Superior temporal gyrus (tissue), 1 donor: ENCODE results near the gene NLGN3.

Source experiments
- DNase-seq: peaks from one replicate; pipeline ENCODE4 v3.0.0-alpha.2; 2016; ENCODE audit errors: extremely low spot score

The NLGN3 gene

GRCh38 chrX:71118032-71118984, 26.3 kb upstream of the NLGN3 start, which contains the start of gene MED12:
TSS of gene MED12 (plus strand) at chrX:71118596. CDS start at chrX:71118755, 159 bp downstream.
- DNase-seq = peak; percentile 83

- no peak for DNase-seq
Observed at GRCh38 chrX:71118985-71119535, 25.6 kb upstream of the NLGN3 start.

- no peak for DNase-seq
Observed at GRCh38 chrX:71128166-71128833, 16.3 kb upstream of the NLGN3 start.

- DNase-seq = peak; percentile 71
Observed at GRCh38 chrX:71128915-71129765, 15.5 kb upstream of the NLGN3 start.

GRCh38 chrX:71131510-71131909, 13.1 kb upstream of the NLGN3 start:
- no peak for DNase-seq

GRCh38 chrX:71140440-71140839, 4.2 kb upstream of the NLGN3 start:
- no peak for DNase-seq

GRCh38 chrX:71143508-71143907, 1.1 kb upstream of the NLGN3 start:
- peak; percentile 68 for DNase-seq

GRCh38 chrX:71147496-71148277, 3.0 kb downstream of the NLGN3 start:
- DNase-seq = no peak

- DNase-seq = no peak
Observed at GRCh38 chrX:71148278-71148663, 3.6 kb downstream of the NLGN3 start.

GRCh38 chrX:71151366-71151765, 6.7 kb downstream of the NLGN3 start:
- no peak for DNase-seq

- no peak for DNase-seq
Observed at GRCh38 chrX:71154196-71154595, 9.6 kb downstream of the NLGN3 start.

- no peak for DNase-seq
Observed at GRCh38 chrX:71154641-71155040, 10.0 kb downstream of the NLGN3 start.

- no peak for DNase-seq
Observed at GRCh38 chrX:71158603-71159002, 14.0 kb downstream of the NLGN3 start.

GRCh38 chrX:71159335-71159734, 14.7 kb downstream of the NLGN3 start:
- no peak for DNase-seq

GRCh38 chrX:71160475-71160874, 15.8 kb downstream of the NLGN3 start:
- DNase-seq = no peak

GRCh38 chrX:71162981-71163380, 18.3 kb downstream of the NLGN3 start:
- no peak for DNase-seq

- DNase-seq = no peak
Observed at GRCh38 chrX:71164071-71164470, 19.4 kb downstream of the NLGN3 start.

- DNase-seq = no peak
Observed at GRCh38 chrX:71166461-71166860, 21.8 kb downstream of the NLGN3 start.

GRCh38 chrX:71167031-71167781, 22.6 kb downstream of the NLGN3 start:
- DNase-seq = no peak

GRCh38 chrX:71168134-71168533, 23.5 kb downstream of the NLGN3 start:
- no peak for DNase-seq
